Activated CD8-positive, alpha-beta memory T cell treated with anti-CD3 and anti-CD28 coated beads for 1 hour (primary cell): Measurements from ENCODE around the gene ANKRD18A.
"Not testable (repeated sequence)": the region's sequence is repeated elsewhere in the genome, so short reads cannot be mapped to it uniquely, and the experiment has no call there.

ENCODE experiments used
- DNase-seq, 2 donors: peaks; one replicate each; pipeline ENCODE4 v3.0.0-alpha.2; 2020; ENCODE audit warnings: low read depth in 1 of 2; ENCODE audit errors: extremely low read depth in 1 of 2

The ANKRD18A gene

GRCh38 chr9:38629511-38629910, 9.1 kb upstream of the ANKRD18A start:
- no peak for DNase-seq

- DNase-seq: no peak
Measured at GRCh38 chr9:38626006-38626405, 5.6 kb upstream of the ANKRD18A start.

- no peak for DNase-seq
Measured at GRCh38 chr9:38622951-38623350, 2.6 kb upstream of the ANKRD18A start.

GRCh38 chr9:38622288-38622674, 1.9 kb upstream of the ANKRD18A start:
- no peak for DNase-seq

GRCh38 chr9:38621434-38622287, 1.3 kb upstream of the ANKRD18A start:
- DNase-seq: peak in 1 of 2 donors; percentile 17

- DNase-seq: no peak
Measured at GRCh38 chr9:38619556-38620447, 594 bp downstream of the ANKRD18A start.

GRCh38 chr9:38598029-38598745, 22.2 kb downstream of the ANKRD18A start:
- not testable (repeated sequence) for DNase-seq

GRCh38 chr9:38595117-38595516, 25.3 kb downstream of the ANKRD18A start:
- DNase-seq: not testable (repeated sequence)

GRCh38 chr9:38591346-38592063, 28.9 kb downstream of the ANKRD18A start:
- DNase-seq: not testable (repeated sequence)

- not testable (repeated sequence) for DNase-seq
Measured at GRCh38 chr9:38583765-38584164, 36.6 kb downstream of the ANKRD18A start.

GRCh38 chr9:38580112-38580511, 40.3 kb downstream of the ANKRD18A start:
- DNase-seq: not testable (repeated sequence)

GRCh38 chr9:38576181-38576580, 44.2 kb downstream of the ANKRD18A start:
- DNase-seq: not testable (repeated sequence)

GRCh38 chr9:38566048-38566447, 54.3 kb downstream of the ANKRD18A start:
- DNase-seq: not testable (repeated sequence)

GRCh38 chr9:38565178-38565577, 55.2 kb downstream of the ANKRD18A start:
- not testable (repeated sequence) for DNase-seq

GRCh38 chr9:38563911-38564310, 56.5 kb downstream of the ANKRD18A start:
- not testable (repeated sequence) for DNase-seq

- DNase-seq: not testable (repeated sequence)
Measured at GRCh38 chr9:38561134-38561533, 59.3 kb downstream of the ANKRD18A start.

- not testable (repeated sequence) for DNase-seq
Measured at GRCh38 chr9:38559172-38559571, 61.2 kb downstream of the ANKRD18A start.

- DNase-seq: not testable (repeated sequence)
Measured at GRCh38 chr9:38557746-38558145, 62.6 kb downstream of the ANKRD18A start.

GRCh38 chr9:38554966-38555365, 65.4 kb downstream of the ANKRD18A start:
- not testable (repeated sequence) for DNase-seq

GRCh38 chr9:38553019-38553418, 67.4 kb downstream of the ANKRD18A start:
- DNase-seq: not testable (repeated sequence)
